ENCODE measurements around the gene FADS6.
"Not testable (repeated sequence)": the region's sequence is repeated elsewhere in the genome, so short reads cannot be mapped to it uniquely, and the experiment has no call there.

FADS6 gene

GRCh38 chr17:74873037-74873873 is 20.2 kb downstream of the FADS6 start:
- peaks cover 46% of the 10 kb centered on the region for H3K4me1 Mint-ChIP-seq
- H3K27me3 Mint-ChIP-seq, result peaks cover 5% of the 10 kb centered on the region
- H3K4me3 Mint-ChIP-seq, result peak overlapping the region; percentile 79
- peak; percentile 100 for DNase-seq
- no peaks in the 10 kb centered on the region for H3K9me3 Mint-ChIP-seq
- H3K27ac Mint-ChIP-seq, result peak overlapping the region; percentile 94
- peaks cover 5% of the 10 kb centered on the region for H3K36me3 Mint-ChIP-seq
- CTCF ChIA-PET, result interaction anchor here (1.3 to 5.4 kb wide), 6 partner anchors 8 to 102 kb away, joined by 3 to 26 read pairs (median 4); partner anchors contain the start of gene GRIN2C

- peaks cover 4% of the 10 kb centered on the region for H3K27me3 Mint-ChIP-seq
These were observed 21.0 kb downstream of the FADS6 start, which contains the start of gene FDXR for GRCh38 chr17:74872313-74873036. TSS of gene FDXR (minus strand) at chr17:74872994. CDS start at chr17:74872944, 50 bp downstream.

GRCh38 chr17:74871356-74872076 is 21.9 kb downstream of the FADS6 start:
- no peak overlapping the region for H3K27ac Mint-ChIP-seq
- DNase-seq, result no peak
- H3K9me3 Mint-ChIP-seq, result no peaks in the 10 kb centered on the region
- H3K4me1 Mint-ChIP-seq, result peaks cover 48% of the 10 kb centered on the region
- no peaks in the 10 kb centered on the region for H3K27me3 Mint-ChIP-seq
- peaks cover 5% of the 10 kb centered on the region for H3K36me3 Mint-ChIP-seq
- peak overlapping the region; percentile 79 for H3K4me3 Mint-ChIP-seq
- CTCF ChIA-PET, result interaction anchor here (1.9 to 5.4 kb wide), 4 partner anchors 9 to 100 kb away, joined by 4 to 26 read pairs (median 15); partner anchors contain the start of gene GRIN2C

More at GRCh38 chr17:74872313-74873036, 21.0 kb downstream of the FADS6 start, which contains the start of gene FDXR:
- peaks cover 46% of the 10 kb centered on the region for H3K4me1 Mint-ChIP-seq
- CTCF ChIA-PET, result interaction anchor here (1.3 to 5.4 kb wide), 5 partner anchors 8 to 101 kb away, joined by 4 to 26 read pairs (median 5); partner anchors contain the start of gene GRIN2C
- H3K9me3 Mint-ChIP-seq, result no peaks in the 10 kb centered on the region
- H3K36me3 Mint-ChIP-seq, result peaks cover 5% of the 10 kb centered on the region
- DNase-seq, result no peak
- peak within 1 kb of the TSS; percentile 94 for H3K27ac Mint-ChIP-seq
- H3K4me3 Mint-ChIP-seq, result peak within 1 kb of the TSS; percentile 79

- Mint-ChIP-seq H3K4me3 (no peak overlapping the region), H3K27me3 (no peaks in the 10 kb centered on the region), H3K4me1 (peaks cover 46% of the 10 kb centered on the region), H3K27ac (no peak overlapping the region), H3K36me3 (peaks cover 5% of the 10 kb centered on the region), H3K9me3 (no peaks in the 10 kb centered on the region)
- CTCF ChIA-PET, result interaction anchor here (3.8 to 5.4 kb wide), 2 partner anchors 8 to 79 kb away, joined by 25 to 26 read pairs; no protein-coding TSS in a partner anchor
- DNase-seq, result no peak
These were observed 22.9 kb downstream of the FADS6 start for GRCh38 chr17:74870512-74870911.

GRCh38 chr17:74870028-74870427 is 23.4 kb downstream of the FADS6 start:
- DNase-seq, H3K9me3 Mint-ChIP-seq, H3K36me3 Mint-ChIP-seq, H3K27ac Mint-ChIP-seq, H3K27me3 Mint-ChIP-seq, H3K4me3 Mint-ChIP-seq: not testable (repeated sequence)
- H3K4me1 Mint-ChIP-seq, result peaks cover 44% of the 10 kb centered on the region
- CTCF ChIA-PET, result interaction anchor here (3.8 to 5.4 kb wide), 2 partner anchors 8 to 79 kb away, joined by 25 to 26 read pairs; no protein-coding TSS in a partner anchor

- H3K27me3 Mint-ChIP-seq, result peaks cover 3% of the 10 kb centered on the region
- peaks cover 12% of the 10 kb centered on the region for H3K36me3 Mint-ChIP-seq
- CTCF ChIA-PET, result interaction anchor here (0.6 to 5.4 kb wide), 3 partner anchors 8 to 78 kb away, joined by 3 to 26 read pairs (median 4); no protein-coding TSS in a partner anchor
- H3K4me3 Mint-ChIP-seq, result no peak overlapping the region
- DNase-seq, result no peak
- no peak overlapping the region for H3K27ac Mint-ChIP-seq
- H3K4me1 Mint-ChIP-seq, result peaks cover 38% of the 10 kb centered on the region
- no peaks in the 10 kb centered on the region for H3K9me3 Mint-ChIP-seq
These were observed 24.6 kb downstream of the FADS6 start for GRCh38 chr17:74868908-74869255.

- no peak overlapping the region for H3K4me3 Mint-ChIP-seq
- H3K27ac Mint-ChIP-seq, result no peak overlapping the region
- CTCF ChIA-PET, result interaction anchor here (0.6 to 13.6 kb wide), 5 partner anchors 9 to 123 kb away, joined by 3 to 184 read pairs (median 24); no protein-coding TSS in a partner anchor
- H3K9me3 Mint-ChIP-seq, result no peaks in the 10 kb centered on the region
- H3K4me1 Mint-ChIP-seq, result peaks cover 35% of the 10 kb centered on the region
- H3K36me3 Mint-ChIP-seq, result peaks cover 17% of the 10 kb centered on the region
- DNase-seq, result no peak
- H3K27me3 Mint-ChIP-seq, result peaks cover 8% of the 10 kb centered on the region
These were observed 25.1 kb downstream of the FADS6 start for GRCh38 chr17:74868251-74868907.

GRCh38 chr17:74866198-74866835 is 27.1 kb downstream of the FADS6 start:
- no peak overlapping the region for H3K4me3 Mint-ChIP-seq
- H3K4me1 Mint-ChIP-seq, result peaks cover 24% of the 10 kb centered on the region
- no peak for DNase-seq
- CTCF ChIA-PET, result interaction anchor here (0.9 to 13.6 kb wide), 8 partner anchors 12 to 209 kb away, joined by 3 to 184 read pairs (median 6); partner anchors contain the start of gene RAB37
- no peak overlapping the region for H3K27ac Mint-ChIP-seq
- peaks cover 21% of the 10 kb centered on the region for H3K36me3 Mint-ChIP-seq
- H3K9me3 Mint-ChIP-seq, result no peaks in the 10 kb centered on the region
- peaks cover 29% of the 10 kb centered on the region for H3K27me3 Mint-ChIP-seq

- no peak overlapping the region for H3K27ac Mint-ChIP-seq
- peaks cover 21% of the 10 kb centered on the region for H3K36me3 Mint-ChIP-seq
- peaks cover 20% of the 10 kb centered on the region for H3K4me1 Mint-ChIP-seq
- DNase-seq, result no peak
- CTCF ChIA-PET, result interaction anchor here (1.0 to 13.6 kb wide), 16 partner anchors 8 to 208 kb away, joined by 3 to 184 read pairs (median 5); partner anchors contain the start of genes FDXR and RAB37
- H3K27me3 Mint-ChIP-seq, result peaks cover 36% of the 10 kb centered on the region
- H3K9me3 Mint-ChIP-seq, result no peaks in the 10 kb centered on the region
- no peak overlapping the region for H3K4me3 Mint-ChIP-seq
These were observed 27.8 kb downstream of the FADS6 start for GRCh38 chr17:74865504-74866197.

GRCh38 chr17:74864866-74865395 is 28.5 kb downstream of the FADS6 start:
- CTCF ChIA-PET, result interaction anchor here (1.0 to 13.6 kb wide), 16 partner anchors 8 to 207 kb away, joined by 3 to 184 read pairs (median 5); partner anchors contain the start of genes FDXR and RAB37
- peak; percentile 80 for DNase-seq
- peaks cover 19% of the 10 kb centered on the region for H3K36me3 Mint-ChIP-seq
- H3K4me1 Mint-ChIP-seq, result peaks cover 23% of the 10 kb centered on the region
- no peak overlapping the region for H3K27ac Mint-ChIP-seq
- H3K4me3 Mint-ChIP-seq, result no peak overlapping the region
- H3K27me3 Mint-ChIP-seq, result peaks cover 43% of the 10 kb centered on the region
- H3K9me3 Mint-ChIP-seq, result no peaks in the 10 kb centered on the region

GRCh38 chr17:74864297-74864865 is 29.1 kb downstream of the FADS6 start:
- CTCF ChIA-PET, result interaction anchor here (0.8 to 13.6 kb wide), 14 partner anchors 8 to 208 kb away, joined by 3 to 184 read pairs (median 5); partner anchors contain the start of gene FDXR
- Mint-ChIP-seq H3K27me3 (peaks cover 48% of the 10 kb centered on the region), H3K9me3 (no peaks in the 10 kb centered on the region), H3K4me1 (peaks cover 18% of the 10 kb centered on the region), H3K4me3 (no peak overlapping the region), H3K36me3 (peaks cover 19% of the 10 kb centered on the region), H3K27ac (no peak overlapping the region)
- no peak for DNase-seq
